Breast epithelium (tissue), 3 donors: ENCODE results near the gene SLC35C1.

Experiments used
- POLR2A ChIP-seq: fragments of 450-650 bp; IDR thresholded peaks from one replicate; pipeline ENCODE4 v1.6.1; 2016; ENCODE audit warnings: antibody characterized with exemption, mild to moderate bottlenecking, moderate library complexity
- TF ChIP-seq, protein P1 (sequence below), 3 donors: fragments of 450-650 bp; IDR thresholded peaks; one replicate each; pipeline ENCODE4 v1.5.1; 2016 to 2017; ENCODE audit warnings: antibody characterized with exemption in 3 of 3, mild to moderate bottlenecking in 3 of 3, moderate library complexity in 3 of 3

DNA sequence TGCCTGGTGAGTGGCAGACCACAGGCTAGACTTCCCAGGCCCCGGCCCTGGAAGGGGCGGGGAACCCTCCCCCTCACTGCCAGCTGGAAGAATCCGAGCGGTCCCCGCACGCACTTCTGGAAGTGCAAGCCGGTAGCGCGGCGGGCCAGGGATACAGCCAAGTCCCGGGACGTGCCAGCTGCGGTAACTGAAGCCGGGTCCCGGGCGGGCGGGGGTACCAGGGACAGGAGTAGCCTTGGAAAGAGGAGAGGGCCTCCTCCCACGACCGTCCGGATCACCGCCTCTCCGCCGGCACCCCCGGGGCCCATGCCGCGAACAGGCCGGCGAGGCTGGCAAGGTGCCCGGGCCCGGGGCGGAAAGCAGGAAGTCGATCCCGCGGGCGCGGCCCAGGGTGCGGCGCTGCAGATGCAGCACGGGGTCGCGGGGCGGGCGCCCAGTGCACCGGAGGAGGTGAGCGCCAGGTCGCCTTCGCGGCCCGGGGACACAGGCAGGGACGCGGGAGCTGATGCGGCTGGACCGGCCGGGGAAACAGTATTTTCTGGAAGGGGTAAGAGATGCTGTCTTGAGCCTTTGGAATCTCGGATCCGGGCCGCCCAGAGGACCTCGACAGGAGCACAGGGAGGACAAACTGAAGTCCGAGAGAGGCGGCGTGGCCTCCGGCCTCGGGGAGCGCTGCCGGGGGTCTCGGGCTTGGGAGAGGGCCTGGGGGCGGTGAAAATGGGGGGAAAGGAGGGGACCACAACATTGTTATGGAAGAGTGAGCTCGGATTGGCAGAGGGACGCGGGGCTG is 783 bp upstream of the SLC35C1 start:
- TF ChIP-seq, protein P1, sequence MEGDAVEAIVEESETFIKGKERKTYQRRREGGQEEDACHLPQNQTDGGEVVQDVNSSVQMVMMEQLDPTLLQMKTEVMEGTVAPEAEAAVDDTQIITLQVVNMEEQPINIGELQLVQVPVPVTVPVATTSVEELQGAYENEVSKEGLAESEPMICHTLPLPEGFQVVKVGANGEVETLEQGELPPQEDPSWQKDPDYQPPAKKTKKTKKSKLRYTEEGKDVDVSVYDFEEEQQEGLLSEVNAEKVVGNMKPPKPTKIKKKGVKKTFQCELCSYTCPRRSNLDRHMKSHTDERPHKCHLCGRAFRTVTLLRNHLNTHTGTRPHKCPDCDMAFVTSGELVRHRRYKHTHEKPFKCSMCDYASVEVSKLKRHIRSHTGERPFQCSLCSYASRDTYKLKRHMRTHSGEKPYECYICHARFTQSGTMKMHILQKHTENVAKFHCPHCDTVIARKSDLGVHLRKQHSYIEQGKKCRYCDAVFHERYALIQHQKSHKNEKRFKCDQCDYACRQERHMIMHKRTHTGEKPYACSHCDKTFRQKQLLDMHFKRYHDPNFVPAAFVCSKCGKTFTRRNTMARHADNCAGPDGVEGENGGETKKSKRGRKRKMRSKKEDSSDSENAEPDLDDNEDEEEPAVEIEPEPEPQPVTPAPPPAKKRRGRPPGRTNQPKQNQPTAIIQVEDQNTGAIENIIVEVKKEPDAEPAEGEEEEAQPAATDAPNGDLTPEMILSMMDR (IDR thresholded peaks at IDR 0.05), result no peak
- no peak for TF ChIP-seq POLR2A
